HCT116 (cell line): ENCODE measurements around the gene FAM181A. TPM values are rescaled to one million over a fixed set of nuclear protein-coding genes. Genes with fewer than 3 reads are reported as not detected.

Experiments
- ATAC-seq: fragments of 200-7000 bp; cut with Tn5 transposase; 2 replicates; pipeline ENCODE4 v1.9.1; 2020; ENCODE audit warnings: mild to moderate bottlenecking, moderate library complexity
- BruUV-seq: library from RNA; stranded (reverse); fragments of 400-500 nt; replicated peaks from 2 replicates; lab custom pipeline; 2021; lab: Mats Ljungman, UMichigan
- CTCF ChIA-PET: fragments of 300-600 bp; sonication (Branson Sonifier 250); formaldehyde crosslinking; loops from one replicate; lab custom pipeline; 2021; ENCODE audit warnings: antibody characterized with exemption; lab: Charles Lee
- POLR2A ChIA-PET: fragments of 300-600, 350-600 bp; sonication (Branson Sonifier 250); formaldehyde crosslinking; loops from one replicate; lab custom pipeline; 2021; ENCODE audit warnings: antibody characterized with exemption; lab: Charles Lee
- RAD21 ChIA-PET, 2 experiments: fragments of 300-600 bp; sonication (Branson Sonifier 250); formaldehyde crosslinking; loops; one replicate each; lab custom pipeline; 2023; ENCODE audit warnings: low total read pairs in 2 of 2; ENCODE audit not compliant: uncharacterized antibody in 2 of 2, unreplicated experiment in 2 of 2, low non-redundant PET in 1 of 2; lab: Charles Lee
- DNase-seq: peaks from one replicate; pipeline ENCODE4 v3.0.0-alpha.2; 2010; ENCODE audit warnings: low read depth, low spot score
- H2AFZ ChIP-seq: fragments of 200-600 bp; shearing (Covaris generic), sonication (generic); 2 replicates; pipeline ENCODE4 v1.6.1; 2017; ENCODE audit warnings: low read depth, mixed run types, mixed read lengths, antibody characterized with exemption, low read length; ENCODE audit not compliant: poor library complexity, severe bottlenecking
- H3K27ac ChIP-seq: 2 replicates; pipeline ENCODE4 v1.5.1; 2012; ENCODE audit warnings: low read depth, low read length
- H3K27me3 ChIP-seq: fragments of 200-600 bp; sonication (generic); 2 replicates; pipeline ENCODE4 v1.6.1; 2016; ENCODE audit warnings: mixed run types, low read length, mixed read lengths; ENCODE audit not compliant: insufficient read depth
- H3K36me3 ChIP-seq, 2 experiments: fragments of 200-500 bp in 1 of 2; fragments of 200-600 bp in 1 of 2; sonication (Bioruptor generic) in 1 of 2; sonication (generic) in 1 of 2; 2 replicates each; pipeline versions ENCODE4 v1.5.1 to v1.6.1; 2014 to 2016; ENCODE audit warnings: low read length in 2 of 2, inconsistent platforms in 1 of 2, mixed read lengths in 1 of 2, mixed run types in 1 of 2; ENCODE audit not compliant: insufficient read depth in 2 of 2, control insufficient read depth in 1 of 2
- H3K4me1 ChIP-seq, 2 experiments: fragments of 200-600 bp in 1 of 2; sonication (generic) in 1 of 2; 2 replicates each; pipeline versions ENCODE4 v1.5.1 to v1.6.1; 2012 to 2017; ENCODE audit warnings: low read length in 2 of 2, inconsistent platforms in 1 of 2, mild to moderate bottlenecking in 1 of 2, mixed read lengths in 1 of 2, mixed run types in 1 of 2, moderate library complexity in 1 of 2; ENCODE audit not compliant: insufficient read depth in 2 of 2, control insufficient read depth in 1 of 2
- H3K4me2 ChIP-seq: fragments of 200-600 bp; sonication (generic); 2 replicates; pipeline ENCODE4 v1.6.1; 2017; ENCODE audit warnings: mixed run types, low read length, mixed read lengths
- H3K4me3 ChIP-seq, 2 experiments: fragments of 200-600 bp in 1 of 2; sonication (generic) in 1 of 2; replicated peaks in 1 of 2; 2 replicates each; pipeline ENCODE4 v1.5.1; 2011 to 2016; ENCODE audit warnings: low read length in 2 of 2, control low read depth in 1 of 2, low read depth in 1 of 2, mild to moderate bottlenecking in 1 of 2, mixed read lengths in 1 of 2, mixed run types in 1 of 2
- H3K79me2 ChIP-seq: fragments of 200-600 bp; sonication (generic); 2 replicates; pipeline ENCODE4 v1.6.1; 2017; ENCODE audit warnings: mild to moderate bottlenecking, mixed run types, low read length, moderate library complexity, mixed read lengths; ENCODE audit not compliant: insufficient read depth
- H3K9ac ChIP-seq: fragments of 200-600 bp; sonication (generic); 2 replicates; pipeline ENCODE4 v1.6.1; 2016; ENCODE audit warnings: low read length, mixed read lengths
- H3K9me2 ChIP-seq: fragments of 200-600 bp; sonication (generic), shearing (Covaris generic); 2 replicates; pipeline ENCODE4 v1.6.1; 2017; ENCODE audit warnings: mixed run types, mild to moderate bottlenecking, moderate library complexity; ENCODE audit not compliant: insufficient read depth
- H3K9me3 ChIP-seq, 2 experiments: fragments of 200-500 bp in 1 of 2; fragments of 200-600 bp in 1 of 2; sonication (Bioruptor generic) in 1 of 2; sonication (generic) in 1 of 2; 2 replicates each; pipeline ENCODE4 v1.6.1; 2014 to 2017; ENCODE audit warnings: low read length in 2 of 2, mixed read lengths in 2 of 2, inconsistent platforms in 1 of 2, low read depth in 1 of 2, mild to moderate bottlenecking in 1 of 2, mixed run types in 1 of 2, moderate library complexity in 1 of 2; ENCODE audit not compliant: control insufficient read depth in 1 of 2, insufficient read depth in 1 of 2
- H4K20me1 ChIP-seq: fragments of 200-600 bp; sonication (generic), shearing (Covaris generic); 2 replicates; pipeline ENCODE4 v1.6.1; 2017; ENCODE audit warnings: mixed run types, mild to moderate bottlenecking, moderate library complexity; ENCODE audit not compliant: insufficient read depth
- CBX3 ChIP-seq: IDR thresholded peaks from 2 replicates; pipeline ENCODE4 v1.6.1; 2012; ENCODE audit warnings: low read depth
- CEBPB ChIP-seq: IDR thresholded peaks from 2 replicates; pipeline ENCODE4 v1.6.1; 2012; ENCODE audit warnings: low read depth
- ELF1 ChIP-seq: IDR thresholded peaks from 2 replicates; pipeline ENCODE4 v1.6.1; 2012; ENCODE audit warnings: low read depth, borderline replicate concordance
- EZH2 ChIP-seq: fragments of 200-600 bp; sonication (generic); IDR thresholded peaks from 2 replicates; pipeline ENCODE4 v1.6.1; 2017; ENCODE audit warnings: antibody characterized with exemption, mixed run types
- EZH2phosphoT487 ChIP-seq: fragments of 200-600 bp; IDR thresholded peaks from 2 replicates; pipeline ENCODE4 v1.6.1; 2018; ENCODE audit warnings: antibody characterized with exemption, borderline replicate concordance
- FOSL1 ChIP-seq: IDR thresholded peaks from 2 replicates; pipeline ENCODE4 v1.6.1; 2012; ENCODE audit warnings: low read depth
- JUND ChIP-seq: IDR thresholded peaks from 2 replicates; pipeline ENCODE4 v1.6.1; 2012
- POLR2A ChIP-seq: IDR thresholded peaks from 2 replicates; pipeline ENCODE4 v1.7.0; 2011; ENCODE audit warnings: borderline replicate concordance; ENCODE audit not compliant: insufficient read depth, insufficient read length; ENCODE audit errors: extremely low read depth
- POLR2AphosphoS5 ChIP-seq: IDR thresholded peaks from 2 replicates; pipeline ENCODE4 v1.6.1; 2011; ENCODE audit warnings: mild to moderate bottlenecking, low read depth, low read length, moderate library complexity
- SIN3A ChIP-seq: IDR thresholded peaks from 2 replicates; pipeline ENCODE4 v1.6.1; 2012; ENCODE audit warnings: low read depth
- SP1 ChIP-seq: IDR thresholded peaks from 2 replicates; pipeline ENCODE4 v1.6.1; 2012; ENCODE audit warnings: low read depth
- TCF7L2 ChIP-seq: IDR thresholded peaks from 2 replicates; pipeline ENCODE4 v1.7.0; 2011; ENCODE audit warnings: borderline replicate concordance, inconsistent platforms; ENCODE audit not compliant: insufficient read depth, insufficient read length; ENCODE audit errors: extremely low read depth
- YY1 ChIP-seq: IDR thresholded peaks from 2 replicates; pipeline ENCODE4 v1.6.1; 2011; ENCODE audit warnings: low read length, low read depth, moderate library complexity, mild to moderate bottlenecking; ENCODE audit not compliant: insufficient replicate concordance; ENCODE audit errors: extremely low read depth
- ZFX ChIP-seq: fragments of 450-650 bp; IDR thresholded peaks from 2 replicates; pipeline ENCODE4 v1.6.1; 2017
- ZNF274 ChIP-seq: fragments of 200-500 bp; sonication (Bioruptor generic); IDR thresholded peaks from 2 replicates; pipeline ENCODE4 v1.6.1; 2014; ENCODE audit warnings: mild to moderate bottlenecking, low read depth, low read length, inconsistent platforms
- intact Hi-C: fragments of 100-400 bp; cut with micrococcal nuclease; formaldehyde crosslinking; loops from 2 replicates; pipeline ENCODE4 v1.10.0; 2022
- total RNA-seq: library from RNA; stranded (reverse); gene quantifications from one replicate; pipeline ENCODE4 v1.2.1, GENCODE V29; 2021; ENCODE audit not compliant: unreplicated experiment
- TF ChIP-seq, protein P1 (sequence below): IDR thresholded peaks from 2 replicates; pipeline ENCODE4 v1.6.1; 2012; ENCODE audit warnings: low read depth
- TF ChIP-seq, protein P2 (sequence below): IDR thresholded peaks from 2 replicates; pipeline ENCODE4 v1.6.1; 2011; ENCODE audit warnings: mild to moderate bottlenecking, low read length, moderate library complexity; ENCODE audit not compliant: insufficient replicate concordance; ENCODE audit errors: extremely low read depth
- TF ChIP-seq, protein P3 (sequence below): IDR thresholded peaks from 2 replicates; pipeline ENCODE4 v1.6.1; 2012
- TF ChIP-seq, protein P4 (sequence below): IDR thresholded peaks from 2 replicates; pipeline ENCODE4 v1.6.1; 2012
- TF ChIP-seq, protein P5 (sequence below), 3 experiments: fragments of 200-600 bp in 1 of 3; sonication (generic) in 1 of 3; IDR thresholded peaks in 2 of 3; conservative IDR thresholded peaks in 1 of 3; 2 replicates each; pipeline ENCODE4 v1.5.1; 2012 to 2017; ENCODE audit warnings: low read depth in 2 of 3, low read length in 2 of 3, antibody characterized with exemption in 1 of 3, borderline replicate concordance in 1 of 3, control low read depth in 1 of 3, mild to moderate bottlenecking in 1 of 3, mixed read lengths in 1 of 3, mixed run types in 1 of 3, moderate library complexity in 1 of 3; ENCODE audit not compliant: insufficient read depth in 1 of 3

FAM181A gene
- total RNA-seq, 1 experiment from 2014 or later = not detected

DNA sequence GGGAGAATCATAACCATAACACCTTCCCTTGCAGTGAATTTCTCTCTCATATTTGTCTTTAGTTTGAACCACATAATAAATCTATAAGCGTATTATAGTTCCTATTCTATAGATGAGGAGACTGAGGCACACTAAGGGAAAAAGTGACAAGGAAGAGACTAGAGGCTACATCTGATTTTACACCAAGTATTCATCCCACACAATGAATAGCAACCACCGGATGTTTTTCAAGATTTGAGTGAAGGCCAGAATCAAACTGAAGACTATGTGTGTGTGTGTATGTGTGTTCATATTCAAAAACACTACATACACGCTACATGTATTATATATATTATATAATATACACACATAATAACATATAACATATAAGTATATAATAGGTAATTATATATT lies 44.5 kb downstream of the FAM181A start:
- RAD21 ChIA-PET = interaction anchor here (1.8 to 2.7 kb wide), 1 partner anchor 32 kb away, joined by 17 to 21 read pairs; no protein-coding TSS in a partner anchor
- no peaks in the 10 kb centered on the region for H3K36me3 ChIP-seq
- no TSS peak for BruUV-seq

More for the DNA sequence above, 44.5 kb downstream of the FAM181A start:
- ChIA-PET CTCF (interaction anchor here (2.2 to 8.7 kb wide), 2 partner anchors 11 to 32 kb away, joined by 10 to 120 read pairs; no protein-coding TSS in a partner anchor), POLR2A (no interaction called here)
- Histone ChIP-seq H3K9me2 (no peaks in the 10 kb centered on the region), H4K20me1 (no peaks in the 10 kb centered on the region), H3K27me3 (no peaks in the 10 kb centered on the region), H3K79me2 (no peaks in the 10 kb centered on the region), H3K4me3 (no peak overlapping the region), H3K4me2 (no peak overlapping the region), H3K9ac (no peak overlapping the region), H3K4me1 (peaks cover 0 to 7% of the 10 kb centered on the region in 2 experiments; a peak in 2 of 4 replicates), H3K9me3 (no peaks in the 10 kb centered on the region), H3K27ac (no peak overlapping the region), H2AFZ (no peak overlapping the region)
- DNase-seq = no peak
- TF ChIP-seq, protein P1, sequence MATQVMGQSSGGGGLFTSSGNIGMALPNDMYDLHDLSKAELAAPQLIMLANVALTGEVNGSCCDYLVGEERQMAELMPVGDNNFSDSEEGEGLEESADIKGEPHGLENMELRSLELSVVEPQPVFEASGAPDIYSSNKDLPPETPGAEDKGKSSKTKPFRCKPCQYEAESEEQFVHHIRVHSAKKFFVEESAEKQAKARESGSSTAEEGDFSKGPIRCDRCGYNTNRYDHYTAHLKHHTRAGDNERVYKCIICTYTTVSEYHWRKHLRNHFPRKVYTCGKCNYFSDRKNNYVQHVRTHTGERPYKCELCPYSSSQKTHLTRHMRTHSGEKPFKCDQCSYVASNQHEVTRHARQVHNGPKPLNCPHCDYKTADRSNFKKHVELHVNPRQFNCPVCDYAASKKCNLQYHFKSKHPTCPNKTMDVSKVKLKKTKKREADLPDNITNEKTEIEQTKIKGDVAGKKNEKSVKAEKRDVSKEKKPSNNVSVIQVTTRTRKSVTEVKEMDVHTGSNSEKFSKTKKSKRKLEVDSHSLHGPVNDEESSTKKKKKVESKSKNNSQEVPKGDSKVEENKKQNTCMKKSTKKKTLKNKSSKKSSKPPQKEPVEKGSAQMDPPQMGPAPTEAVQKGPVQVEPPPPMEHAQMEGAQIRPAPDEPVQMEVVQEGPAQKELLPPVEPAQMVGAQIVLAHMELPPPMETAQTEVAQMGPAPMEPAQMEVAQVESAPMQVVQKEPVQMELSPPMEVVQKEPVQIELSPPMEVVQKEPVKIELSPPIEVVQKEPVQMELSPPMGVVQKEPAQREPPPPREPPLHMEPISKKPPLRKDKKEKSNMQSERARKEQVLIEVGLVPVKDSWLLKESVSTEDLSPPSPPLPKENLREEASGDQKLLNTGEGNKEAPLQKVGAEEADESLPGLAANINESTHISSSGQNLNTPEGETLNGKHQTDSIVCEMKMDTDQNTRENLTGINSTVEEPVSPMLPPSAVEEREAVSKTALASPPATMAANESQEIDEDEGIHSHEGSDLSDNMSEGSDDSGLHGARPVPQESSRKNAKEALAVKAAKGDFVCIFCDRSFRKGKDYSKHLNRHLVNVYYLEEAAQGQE = no peak
- TF ChIP-seq, protein P2, sequence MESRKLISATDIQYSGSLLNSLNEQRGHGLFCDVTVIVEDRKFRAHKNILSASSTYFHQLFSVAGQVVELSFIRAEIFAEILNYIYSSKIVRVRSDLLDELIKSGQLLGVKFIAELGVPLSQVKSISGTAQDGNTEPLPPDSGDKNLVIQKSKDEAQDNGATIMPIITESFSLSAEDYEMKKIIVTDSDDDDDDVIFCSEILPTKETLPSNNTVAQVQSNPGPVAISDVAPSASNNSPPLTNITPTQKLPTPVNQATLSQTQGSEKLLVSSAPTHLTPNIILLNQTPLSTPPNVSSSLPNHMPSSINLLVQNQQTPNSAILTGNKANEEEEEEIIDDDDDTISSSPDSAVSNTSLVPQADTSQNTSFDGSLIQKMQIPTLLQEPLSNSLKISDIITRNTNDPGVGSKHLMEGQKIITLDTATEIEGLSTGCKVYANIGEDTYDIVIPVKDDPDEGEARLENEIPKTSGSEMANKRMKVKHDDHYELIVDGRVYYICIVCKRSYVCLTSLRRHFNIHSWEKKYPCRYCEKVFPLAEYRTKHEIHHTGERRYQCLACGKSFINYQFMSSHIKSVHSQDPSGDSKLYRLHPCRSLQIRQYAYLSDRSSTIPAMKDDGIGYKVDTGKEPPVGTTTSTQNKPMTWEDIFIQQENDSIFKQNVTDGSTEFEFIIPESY = no peak
- TF ChIP-seq POLR2AphosphoS5 (no peak), POLR2A (no peak), ELF1 (no peak), ZFX (no peak), EZH2phosphoT487 (no peak), CEBPB (no peak), SP1 (no peak), JUND (no peak), FOSL1 (no peak), SIN3A (no peak), EZH2 (no peak), YY1 (no peak), TCF7L2 (no peak), ZNF274 (no peak), CBX3 (no peak)
- TF ChIP-seq, protein P3, sequence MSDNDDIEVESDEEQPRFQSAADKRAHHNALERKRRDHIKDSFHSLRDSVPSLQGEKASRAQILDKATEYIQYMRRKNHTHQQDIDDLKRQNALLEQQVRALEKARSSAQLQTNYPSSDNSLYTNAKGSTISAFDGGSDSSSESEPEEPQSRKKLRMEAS = no peak
- TF ChIP-seq, protein P4, sequence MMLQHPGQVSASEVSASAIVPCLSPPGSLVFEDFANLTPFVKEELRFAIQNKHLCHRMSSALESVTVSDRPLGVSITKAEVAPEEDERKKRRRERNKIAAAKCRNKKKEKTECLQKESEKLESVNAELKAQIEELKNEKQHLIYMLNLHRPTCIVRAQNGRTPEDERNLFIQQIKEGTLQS = no peak
- TF ChIP-seq, protein P5, sequence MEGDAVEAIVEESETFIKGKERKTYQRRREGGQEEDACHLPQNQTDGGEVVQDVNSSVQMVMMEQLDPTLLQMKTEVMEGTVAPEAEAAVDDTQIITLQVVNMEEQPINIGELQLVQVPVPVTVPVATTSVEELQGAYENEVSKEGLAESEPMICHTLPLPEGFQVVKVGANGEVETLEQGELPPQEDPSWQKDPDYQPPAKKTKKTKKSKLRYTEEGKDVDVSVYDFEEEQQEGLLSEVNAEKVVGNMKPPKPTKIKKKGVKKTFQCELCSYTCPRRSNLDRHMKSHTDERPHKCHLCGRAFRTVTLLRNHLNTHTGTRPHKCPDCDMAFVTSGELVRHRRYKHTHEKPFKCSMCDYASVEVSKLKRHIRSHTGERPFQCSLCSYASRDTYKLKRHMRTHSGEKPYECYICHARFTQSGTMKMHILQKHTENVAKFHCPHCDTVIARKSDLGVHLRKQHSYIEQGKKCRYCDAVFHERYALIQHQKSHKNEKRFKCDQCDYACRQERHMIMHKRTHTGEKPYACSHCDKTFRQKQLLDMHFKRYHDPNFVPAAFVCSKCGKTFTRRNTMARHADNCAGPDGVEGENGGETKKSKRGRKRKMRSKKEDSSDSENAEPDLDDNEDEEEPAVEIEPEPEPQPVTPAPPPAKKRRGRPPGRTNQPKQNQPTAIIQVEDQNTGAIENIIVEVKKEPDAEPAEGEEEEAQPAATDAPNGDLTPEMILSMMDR (IDR thresholded peaks at IDR 0.05 in 2 of 3, conservative IDR thresholded peaks at IDR 0.05 in 1 of 3; ENCODE audit: borderline replicate concordance in 1 of 3, insufficient read depth in 1 of 3, low read depth in 2 of 3, low read length in 2 of 3) = no peak
- intact Hi-C loops = no loop called here
- no peak for ATAC-seq
